SK-N-SH (cell line): Measurements from ENCODE around the gene CATSPERD. TPM values are rescaled to one million over a fixed set of nuclear protein-coding genes. Genes with fewer than 3 reads are reported as not detected.

Experiments
- CHD2 ChIP-seq: fragments of 150-350 bp; IDR thresholded peaks from 2 replicates; pipeline ENCODE4 v1.6.1; 2018; ENCODE audit warnings: low read length; ENCODE audit not compliant: partially characterized antibody
- CTCF ChIP-seq: fragments of 200-600 bp; sonication (generic); IDR thresholded peaks from 2 replicates; pipeline ENCODE4 v1.6.1; 2017; ENCODE audit warnings: antibody characterized with exemption, mild to moderate bottlenecking, moderate library complexity
- ELF1 ChIP-seq: IDR thresholded peaks from 2 replicates; pipeline ENCODE4 v1.4.0; 2012
- EP300 ChIP-seq, 2 experiments: IDR thresholded peaks; 2 replicates each; pipeline versions ENCODE4 v1.4.0 to v1.6.1; 2012; ENCODE audit warnings: borderline replicate concordance in 1 of 2, low read depth in 1 of 2, low read length in 1 of 2
- FOSL2 ChIP-seq: IDR thresholded peaks from 2 replicates; pipeline ENCODE4 v1.4.0; 2012; ENCODE audit warnings: low read depth, mild to moderate bottlenecking, moderate library complexity, borderline replicate concordance
- FOXM1 ChIP-seq: IDR thresholded peaks from 2 replicates; pipeline ENCODE4 v1.4.0; 2012; ENCODE audit warnings: low read depth, mild to moderate bottlenecking
- GATA2 ChIP-seq: sonication (generic); formaldehyde crosslinking; IDR thresholded peaks from 2 replicates; pipeline ENCODE4 v1.5.0; 2020; ENCODE audit warnings: mild to moderate bottlenecking, missing genetic modification reagents
- JUND ChIP-seq: IDR thresholded peaks from 2 replicates; pipeline ENCODE4 v1.4.0; 2012
- MAX ChIP-seq: IDR thresholded peaks from 2 replicates; pipeline ENCODE4 v1.4.0; 2012; ENCODE audit warnings: low read depth
- RCOR1 ChIP-seq: fragments of 150-350 bp; IDR thresholded peaks from 2 replicates; pipeline ENCODE4 v1.6.1; 2017; ENCODE audit warnings: antibody characterized with exemption, low read length
- RXRA ChIP-seq: IDR thresholded peaks from 2 replicates; pipeline ENCODE4 v1.4.0; 2012; ENCODE audit warnings: low read depth, mild to moderate bottlenecking, borderline replicate concordance
- SIN3A ChIP-seq: IDR thresholded peaks from 2 replicates; pipeline ENCODE4 v1.6.1; 2012; ENCODE audit warnings: low read depth, mild to moderate bottlenecking, low read length, moderate library complexity, borderline replicate concordance
- TAF1 ChIP-seq: IDR thresholded peaks from 2 replicates; pipeline ENCODE4 v1.6.1; 2012; ENCODE audit warnings: low read depth, mild to moderate bottlenecking, low read length, moderate library complexity, borderline replicate concordance
- TEAD4 ChIP-seq: IDR thresholded peaks from 2 replicates; pipeline ENCODE4 v1.4.0; 2012; ENCODE audit warnings: mild to moderate bottlenecking, borderline replicate concordance; ENCODE audit not compliant: insufficient read depth
- USF1 ChIP-seq: IDR thresholded peaks from 2 replicates; pipeline ENCODE4 v1.4.0; 2012; ENCODE audit warnings: low read depth, borderline replicate concordance
- ZBTB33 ChIP-seq: IDR thresholded peaks from 2 replicates; pipeline ENCODE4 v1.4.0; 2012; ENCODE audit warnings: low read depth, borderline replicate concordance
- polyA plus RNA-seq, 3 experiments: library from polyadenylated mRNA; depleted of rRNA; stranded (reverse); fragments of >200 nt; gene quantifications; 2 replicates each; pipeline ENCODE4 v1.2.3, GENCODE V29; 2012

CATSPERD gene
- polyA plus RNA-seq, 1 of the 3 experiments (the other 2 are of a cell fraction) = not detected

- TF ChIP-seq MAX (peak; percentile 81), FOXM1 (no peak), ELF1 (peak; percentile 83), JUND (no peak), EP300 (IDR thresholded peaks at IDR 0.05; ENCODE audit: borderline replicate concordance in 1 of 2, low read depth in 1 of 2, low read length in 1 of 2) (no peak), RXRA (no peak), FOSL2 (no peak), RCOR1 (no peak; the same call in none of the 2 replicates), GATA2 (no peak), TEAD4 (peak; percentile 33; the same call in 1 of the 2 replicates), SIN3A (peak; percentile 90; the same call in 1 of the 2 replicates), ZBTB33 (no peak), CHD2 (peak; percentile 69), CTCF (peak; percentile 79), TAF1 (peak; percentile 99), USF1 (no peak)
These were observed 30.1 kb upstream of the CATSPERD start, which contains the start of gene RPL36 (continued) for GRCh38 chr19:5690125-5690954.
